Fibroblast of skin of right biceps (primary cell): Measurements from ENCODE around the gene LYZL1.
"Not testable (repeated sequence)": the region's sequence is repeated elsewhere in the genome, so short reads cannot be mapped to it uniquely, and the experiment has no call there.

ENCODE experiments used
- DNase-seq: peaks from one replicate; pipeline ENCODE4 v3.0.0-alpha.2; 2013

LYZL1 gene

DNA sequence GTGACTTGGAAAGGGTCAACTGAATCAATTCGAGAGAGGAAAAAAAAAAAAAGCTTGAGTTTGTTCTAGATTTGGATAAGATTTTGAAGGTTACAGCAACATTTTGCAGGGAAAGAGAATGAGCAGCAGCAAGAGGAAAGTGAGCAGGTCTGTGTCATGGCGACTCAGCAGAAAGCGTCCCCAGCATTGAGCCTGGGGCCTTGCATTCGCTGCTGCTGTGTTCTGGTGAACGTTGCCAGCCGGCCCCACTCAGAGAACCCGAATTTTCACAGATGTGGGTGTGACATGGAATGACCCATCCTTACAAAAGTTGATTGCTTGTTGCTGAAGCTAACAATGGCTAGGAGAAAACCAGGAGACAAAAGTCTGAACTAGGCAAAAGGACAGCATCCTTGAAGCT lies 21.6 kb downstream of the LYZL1 start:
- not testable (repeated sequence) for DNase-seq

DNA sequence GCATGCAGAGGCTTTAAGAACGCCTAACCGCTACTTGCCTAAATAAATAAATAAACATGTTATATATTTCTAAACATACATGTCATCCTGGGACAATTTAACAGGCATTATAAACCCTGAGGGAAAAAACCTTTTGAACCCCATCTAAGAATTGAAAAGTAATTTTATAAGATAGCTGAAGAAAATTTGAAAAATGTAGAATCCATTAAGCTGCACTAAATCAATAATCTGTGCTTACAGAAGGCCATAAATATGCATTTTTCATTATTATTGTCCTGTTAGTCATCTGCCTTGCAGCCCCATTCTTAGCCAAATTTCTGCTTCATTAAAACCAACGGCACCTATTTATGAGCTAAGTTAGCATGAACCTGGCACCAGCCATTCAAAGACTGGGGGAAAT lies 24.2 kb downstream of the LYZL1 start:
- no peak for DNase-seq

DNA sequence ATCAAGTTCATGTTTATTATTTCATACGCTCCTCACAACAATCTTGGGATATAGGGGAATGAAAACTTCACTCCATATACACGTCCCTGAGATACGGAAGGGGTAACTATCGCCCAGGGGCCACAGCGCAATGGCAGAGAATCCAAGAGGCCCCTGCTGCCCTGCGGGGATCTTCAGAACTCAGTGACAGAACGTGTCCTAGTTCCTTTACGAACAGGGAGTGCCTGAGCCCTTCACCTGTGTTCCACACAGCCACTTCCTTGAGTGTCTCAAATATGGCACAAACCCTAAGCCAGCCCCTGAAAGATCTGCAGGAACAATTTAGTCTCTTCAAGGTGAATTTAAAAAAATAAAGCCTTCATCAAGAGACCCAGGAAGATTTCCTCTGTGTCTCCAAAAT lies 25.9 kb downstream of the LYZL1 start:
- no peak for DNase-seq

DNA sequence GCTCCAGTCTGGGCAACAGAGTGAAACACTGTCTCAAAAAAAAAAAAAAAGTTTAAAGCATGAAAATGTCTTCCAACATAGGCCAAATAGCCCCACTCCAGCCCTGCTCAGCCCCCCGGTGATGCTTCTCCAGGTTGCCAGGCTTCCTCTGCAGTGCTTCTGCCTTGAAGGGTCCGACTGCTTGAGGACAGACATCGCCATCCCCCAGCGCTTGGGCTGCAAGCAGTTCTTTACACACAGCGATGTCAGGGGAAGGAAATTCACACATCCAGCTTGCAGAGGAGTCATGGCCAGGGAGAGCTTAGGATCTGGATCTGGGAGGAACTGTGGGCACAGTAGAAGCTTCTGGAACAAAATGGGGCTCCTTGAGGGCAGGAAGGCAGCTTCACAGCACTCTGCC lies 26.9 kb downstream of the LYZL1 start:
- DNase-seq: no peak

DNA sequence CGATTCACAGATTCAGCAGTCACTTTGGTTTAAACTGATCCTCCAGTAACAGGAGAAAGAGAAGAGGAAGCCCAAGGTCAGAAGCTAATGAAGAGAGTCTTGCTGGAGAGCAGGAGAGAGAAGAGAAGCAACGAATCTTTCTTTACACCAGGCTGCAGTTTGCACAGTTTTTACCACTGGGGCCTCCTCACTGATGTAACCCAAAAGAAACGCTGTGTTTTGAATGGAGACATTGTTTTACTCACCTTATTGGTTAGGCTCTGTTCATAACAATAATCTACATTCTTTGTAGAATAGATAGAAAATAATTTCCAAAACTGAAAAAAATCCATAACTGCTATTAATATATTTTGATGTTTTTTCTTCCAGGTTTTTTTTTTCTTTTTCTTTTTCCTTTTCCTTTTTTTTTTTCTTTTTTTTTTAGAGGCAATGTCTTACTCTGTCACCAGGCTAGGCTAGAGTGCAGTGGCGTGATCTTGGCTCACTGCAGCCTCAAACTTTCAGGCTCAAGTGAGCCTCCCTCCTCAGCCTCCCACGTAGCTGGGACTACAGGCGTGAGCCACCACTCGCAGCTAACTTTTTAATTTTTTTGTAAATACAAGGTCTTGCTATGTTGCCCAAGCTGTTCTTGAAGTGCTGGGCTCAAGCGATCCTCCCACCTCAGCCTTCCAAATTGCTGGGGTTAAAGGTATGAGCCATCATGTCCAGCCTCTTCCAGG lies 27.6 kb downstream of the LYZL1 start:
- no peak for DNase-seq

DNA sequence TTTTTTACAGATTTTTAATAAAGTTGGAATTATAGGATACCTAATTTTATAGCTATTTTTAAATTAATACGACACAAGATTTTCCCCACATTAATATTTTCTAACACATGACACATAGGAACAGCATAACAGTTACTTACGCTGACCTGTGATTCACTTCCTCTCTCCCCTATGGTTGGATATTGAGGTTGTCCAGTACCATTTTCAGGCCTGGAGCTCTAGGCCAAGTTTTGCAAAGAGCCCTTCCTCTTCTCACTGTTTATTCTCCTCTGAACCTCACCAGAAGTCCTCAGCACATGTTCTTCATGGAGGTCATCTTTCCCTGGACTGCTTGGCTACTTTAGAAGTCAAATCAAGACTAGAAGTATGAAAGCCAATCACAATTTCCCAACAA lies 28.2 kb downstream of the LYZL1 start:
- no peak for DNase-seq

DNA sequence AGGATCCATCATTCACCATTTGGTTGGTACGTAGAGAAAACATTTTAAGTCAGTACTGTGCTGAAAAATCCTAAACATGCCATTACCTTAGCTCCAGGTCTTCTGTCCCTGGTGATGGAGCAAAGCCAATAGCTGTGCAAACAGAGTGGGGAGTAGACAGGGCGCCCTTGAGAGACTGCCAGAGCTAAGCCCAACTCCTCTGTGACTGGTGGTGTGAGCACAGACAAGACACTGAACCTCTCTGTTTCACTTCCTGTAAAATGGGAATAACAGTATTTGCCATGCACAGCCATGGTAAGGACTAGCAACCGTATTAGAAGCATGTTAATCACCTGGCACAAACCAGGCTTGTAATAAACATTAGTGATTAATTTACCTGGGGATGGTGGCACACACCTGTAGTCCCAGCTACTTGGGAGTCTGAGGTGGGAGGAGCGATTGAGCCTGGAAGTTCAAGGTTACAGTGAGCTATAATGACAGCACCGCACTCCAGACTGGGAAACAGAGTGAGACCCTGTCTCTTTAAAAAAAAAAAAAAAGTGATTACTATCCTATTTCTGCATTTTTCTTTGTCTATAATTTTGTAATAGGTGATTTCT lies 28.7 kb downstream of the LYZL1 start:
- no peak for DNase-seq

DNA sequence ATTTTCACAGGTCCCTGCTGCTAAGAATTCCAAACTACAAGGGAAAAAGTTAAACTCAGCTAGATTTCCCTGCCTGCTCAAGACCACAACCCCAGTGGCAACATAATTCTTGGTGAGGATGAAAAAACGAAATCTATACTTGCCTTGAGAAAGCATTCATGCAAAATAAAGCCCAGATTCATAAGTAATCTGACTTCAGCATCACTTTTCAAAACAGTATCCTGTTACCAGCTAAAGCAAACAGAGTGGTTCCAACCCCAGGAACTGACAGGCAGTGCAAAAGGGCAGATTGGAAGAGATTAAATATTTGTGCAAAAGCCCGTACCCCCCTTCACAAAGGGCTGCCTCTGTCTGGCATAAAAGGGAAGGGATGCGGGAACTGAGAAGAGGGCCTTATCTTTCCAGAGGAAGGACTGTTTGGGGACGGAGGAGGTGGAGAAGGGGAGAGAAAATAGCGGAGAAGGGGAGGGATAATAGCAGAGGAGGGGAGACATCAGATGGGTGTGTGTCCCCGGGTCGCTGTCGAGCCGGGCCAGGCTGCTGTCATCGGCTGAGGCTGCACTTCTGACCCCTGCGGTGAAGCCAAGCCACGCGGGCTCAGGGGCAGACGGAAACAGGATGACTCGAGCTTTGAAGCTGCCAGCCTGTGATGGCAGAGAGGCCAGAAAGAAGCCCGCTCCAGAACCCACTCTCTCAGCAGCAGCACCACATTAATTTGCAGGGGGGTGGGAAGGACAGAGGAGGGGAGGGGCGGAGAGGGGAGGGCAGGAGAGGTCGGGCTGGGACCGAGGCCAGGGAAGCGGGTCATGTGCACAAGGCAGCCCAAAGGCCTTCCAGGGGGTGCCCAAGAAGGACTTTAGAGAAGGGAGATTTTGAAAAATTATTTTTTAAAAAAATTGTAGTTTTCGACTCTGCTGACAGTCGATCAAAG lies 29.5 kb downstream of the LYZL1 start:
- peak; percentile 33 for DNase-seq

DNA sequence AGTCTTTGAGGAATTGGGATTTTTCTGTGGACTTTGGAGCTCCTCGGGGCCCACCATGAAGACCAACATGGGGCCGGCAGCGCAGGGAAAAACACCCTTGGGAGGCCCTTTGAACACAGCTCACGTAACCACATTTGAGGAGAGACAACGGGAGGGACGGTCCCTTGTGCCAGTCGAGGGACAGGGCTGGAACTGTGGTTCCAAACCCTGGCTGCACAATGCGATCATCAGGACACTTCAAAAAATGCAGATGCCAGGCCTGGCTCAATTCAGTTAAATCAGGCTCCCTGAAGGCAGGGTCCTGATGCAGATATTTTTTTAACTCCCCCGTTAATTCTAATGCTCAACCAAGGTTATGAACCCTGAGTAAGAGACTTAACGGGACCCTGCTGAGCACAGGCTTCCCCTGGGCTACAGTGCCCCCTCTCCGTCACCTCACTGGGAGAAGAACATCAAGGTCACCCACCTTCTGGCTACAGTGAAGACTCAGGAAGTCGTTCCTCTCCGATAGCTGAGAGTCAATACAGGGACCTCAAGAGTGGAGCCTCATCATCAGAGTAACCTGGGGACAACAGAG lies 30.4 kb downstream of the LYZL1 start:
- no peak for DNase-seq

DNA sequence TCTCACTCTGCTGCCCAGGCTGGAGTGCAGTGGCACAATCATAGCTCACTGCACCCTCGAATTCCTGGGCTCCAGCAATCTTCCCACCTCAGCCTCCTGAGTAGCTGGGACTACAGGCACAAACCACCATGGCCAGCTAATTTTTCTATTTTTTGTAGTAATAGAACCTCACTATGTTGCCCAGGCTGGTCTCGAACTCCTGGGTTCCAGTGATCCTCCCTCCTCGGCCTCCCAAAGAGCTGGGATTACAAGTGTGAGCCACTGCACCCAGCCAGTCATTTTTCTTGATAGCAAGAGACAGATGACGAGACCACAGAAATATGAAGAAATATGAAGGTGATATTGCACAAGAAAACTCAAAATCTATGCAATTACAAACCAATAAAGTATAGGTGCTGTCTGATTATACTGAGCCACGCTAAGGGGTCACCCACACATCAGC lies 31.8 kb downstream of the LYZL1 start:
- not testable (repeated sequence) for DNase-seq

DNA sequence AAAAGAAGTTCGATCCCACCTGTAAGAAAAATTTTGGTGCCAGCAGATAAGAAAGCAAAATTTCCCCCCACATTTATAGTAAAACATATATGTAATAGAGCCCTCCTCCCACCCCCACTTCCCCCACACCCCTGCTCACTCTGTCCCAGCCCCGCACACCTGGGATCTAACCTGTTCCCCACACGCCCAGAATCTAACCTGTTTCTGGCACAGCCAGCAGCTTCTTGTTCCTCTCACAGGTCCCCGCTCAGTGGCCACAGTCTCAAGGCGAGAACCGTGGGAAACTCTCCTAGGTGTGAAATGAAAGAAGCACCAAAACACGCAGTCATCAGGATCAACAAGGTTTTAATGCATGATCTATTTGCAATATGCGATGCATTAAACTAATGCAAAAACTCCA lies 32.8 kb downstream of the LYZL1 start:
- no peak for DNase-seq

DNA sequence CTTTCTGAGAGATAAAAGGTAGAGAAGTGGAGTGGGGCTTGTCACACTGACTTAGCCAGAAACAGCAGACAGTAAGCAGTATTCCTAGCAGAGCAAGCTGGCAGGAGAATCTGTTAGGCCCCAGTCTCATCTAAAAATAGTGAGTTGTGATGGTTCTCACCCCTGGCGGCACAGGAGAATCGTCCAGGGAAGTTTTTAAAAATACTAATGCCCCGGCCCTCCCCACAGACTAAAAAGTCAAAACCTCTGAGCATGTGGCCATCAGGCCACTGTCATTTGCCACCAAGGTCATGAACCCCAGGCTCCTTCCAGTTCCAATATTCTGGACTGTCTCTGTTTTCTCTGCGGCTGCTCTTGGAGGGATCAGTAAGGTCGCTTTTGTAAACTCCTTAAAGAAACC lies 34.0 kb downstream of the LYZL1 start:
- no peak for DNase-seq

DNA sequence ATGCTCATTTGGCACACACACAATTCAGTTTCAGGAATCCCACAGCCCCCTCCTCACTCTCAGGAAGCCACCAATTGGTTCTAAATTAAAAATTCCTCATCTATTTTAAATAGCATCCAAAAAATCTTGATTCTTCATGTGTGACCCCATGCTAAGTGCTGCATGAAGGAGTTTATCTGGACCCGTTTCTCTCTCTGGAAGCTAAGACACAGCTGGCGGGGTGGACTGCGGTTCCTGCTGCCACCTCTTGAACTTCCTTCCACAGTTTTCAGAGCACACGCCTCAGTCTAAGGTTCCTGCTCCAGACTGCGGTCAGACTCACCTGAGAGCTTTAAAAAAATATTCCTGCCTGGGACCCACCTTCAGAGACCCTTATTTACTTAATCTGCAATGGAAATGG lies 34.5 kb downstream of the LYZL1 start:
- DNase-seq: no peak

DNA sequence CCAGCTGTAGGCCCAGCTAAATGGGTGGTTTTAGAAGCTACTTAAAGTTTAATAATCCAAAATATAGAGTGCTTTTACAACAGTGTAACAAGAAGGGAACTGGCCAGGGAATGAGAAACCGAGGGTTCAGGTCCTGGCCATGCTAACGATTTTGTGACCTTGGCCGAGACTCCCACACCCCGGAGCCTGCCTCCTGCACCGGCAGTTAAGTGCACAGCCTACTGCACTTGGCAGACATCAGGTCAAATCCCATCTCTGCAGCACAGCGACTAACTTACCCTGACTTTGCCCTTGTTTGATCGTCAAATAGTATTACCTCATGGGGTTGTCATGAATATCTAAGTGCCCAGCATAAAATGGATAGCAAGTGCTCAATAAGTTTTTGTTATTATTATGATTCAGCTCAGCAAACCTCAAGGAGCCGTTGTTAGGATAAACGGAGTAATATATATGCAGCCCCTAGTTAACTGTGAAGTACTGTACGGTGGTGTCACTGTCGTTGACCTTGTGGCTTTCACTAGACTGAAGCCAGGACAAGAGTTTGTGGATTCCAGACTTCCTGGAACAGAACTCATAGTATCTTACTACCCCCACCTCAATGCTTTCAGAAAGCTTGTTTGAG lies 35.5 kb downstream of the LYZL1 start:
- peak; percentile 41 for DNase-seq

DNA sequence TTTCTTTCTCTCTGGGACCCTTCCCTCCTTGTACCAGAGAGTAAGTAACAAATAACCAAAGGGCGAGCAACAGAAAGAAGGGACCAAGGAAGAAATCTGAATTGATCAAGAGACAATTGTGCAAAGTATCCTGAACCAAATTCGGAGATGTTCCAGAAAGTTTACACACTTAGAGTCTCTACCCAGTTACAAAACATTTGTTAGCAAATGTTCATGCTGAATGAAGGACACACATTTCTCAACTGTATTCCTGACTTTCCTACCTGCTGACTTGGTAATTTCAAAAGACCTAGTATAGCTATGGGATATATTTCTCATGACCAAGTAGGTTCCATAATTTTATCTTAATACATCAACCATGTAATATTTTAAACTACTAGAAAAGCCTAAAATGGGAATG lies 37.4 kb downstream of the LYZL1 start:
- no peak for DNase-seq

DNA sequence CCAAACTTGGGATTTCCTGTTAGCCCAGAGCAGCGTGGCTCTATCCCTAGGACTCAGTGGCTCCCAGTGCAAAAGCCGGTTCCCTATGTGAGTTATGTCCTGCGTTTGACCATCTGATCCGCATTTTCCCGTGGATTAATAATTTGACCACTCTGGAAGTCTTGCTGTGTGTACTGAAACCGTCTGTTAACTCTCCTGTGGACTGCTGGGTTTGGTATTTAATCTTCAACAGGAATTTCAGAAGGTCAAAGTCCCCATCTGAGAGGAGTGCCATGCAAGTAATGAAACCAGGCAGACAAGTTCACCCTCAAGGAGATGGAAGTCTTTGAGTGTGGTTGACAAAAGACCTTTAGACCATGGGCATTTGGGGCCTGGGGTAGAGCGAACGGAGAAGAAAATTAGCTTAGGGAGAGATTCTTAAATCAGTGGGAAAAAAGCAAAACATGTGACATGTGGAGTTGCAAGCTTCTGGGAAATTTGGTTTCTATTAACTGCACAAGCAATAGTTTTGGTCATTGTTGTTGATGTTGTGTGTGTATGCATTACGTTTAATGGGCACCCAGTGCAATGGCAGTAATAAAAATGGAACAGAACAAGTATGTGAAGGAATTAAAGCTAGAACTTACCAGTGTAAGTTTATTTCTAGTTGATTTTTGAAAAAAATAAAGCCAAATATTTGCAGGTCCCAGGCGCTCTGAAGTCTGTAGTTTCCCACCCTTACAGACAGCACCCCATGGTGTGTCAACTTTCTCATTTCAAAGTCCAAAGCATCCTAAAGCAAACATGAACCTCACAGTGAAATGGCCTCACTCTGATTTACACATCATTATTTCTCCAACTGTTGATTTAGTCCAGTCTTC lies 38.2 kb downstream of the LYZL1 start:
- DNase-seq: no peak

DNA sequence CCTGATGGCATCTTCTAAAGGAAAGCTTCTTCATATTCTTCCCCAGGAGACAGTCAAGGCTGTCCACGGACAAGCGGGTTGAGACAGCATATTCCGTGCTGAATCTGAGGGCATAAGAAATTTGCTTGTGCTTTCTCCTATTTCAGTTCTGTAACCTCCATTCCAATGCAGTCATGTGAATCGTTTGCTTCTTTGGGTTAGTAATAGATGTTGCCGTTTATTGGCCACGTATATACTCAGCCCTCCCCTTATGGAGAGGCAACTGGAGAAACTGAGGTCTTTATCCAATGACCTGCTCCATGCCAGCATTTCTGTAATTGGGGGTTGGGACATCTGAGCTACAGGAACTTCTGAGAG lies 38.9 kb downstream of the LYZL1 start:
- no peak for DNase-seq

DNA sequence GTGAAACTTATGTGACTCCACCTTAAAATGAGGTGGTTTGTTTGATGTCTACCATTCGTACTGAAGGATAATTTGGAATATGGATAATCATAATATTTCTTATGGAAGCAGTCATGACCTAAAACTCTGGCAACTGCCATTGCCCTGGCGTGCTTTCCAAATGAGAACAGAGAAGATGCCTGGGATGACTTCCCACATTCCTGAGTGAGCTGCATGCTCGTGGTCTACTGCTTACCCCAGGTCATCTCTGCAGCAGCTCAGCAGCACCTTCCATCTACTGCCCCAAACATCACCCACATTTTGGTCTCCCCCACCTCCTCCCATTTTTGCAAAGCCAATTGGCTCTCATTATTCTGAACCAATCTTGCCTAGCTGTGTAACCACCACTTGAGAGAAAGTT lies 40.1 kb downstream of the LYZL1 start:
- peak; percentile 80 for DNase-seq

DNA sequence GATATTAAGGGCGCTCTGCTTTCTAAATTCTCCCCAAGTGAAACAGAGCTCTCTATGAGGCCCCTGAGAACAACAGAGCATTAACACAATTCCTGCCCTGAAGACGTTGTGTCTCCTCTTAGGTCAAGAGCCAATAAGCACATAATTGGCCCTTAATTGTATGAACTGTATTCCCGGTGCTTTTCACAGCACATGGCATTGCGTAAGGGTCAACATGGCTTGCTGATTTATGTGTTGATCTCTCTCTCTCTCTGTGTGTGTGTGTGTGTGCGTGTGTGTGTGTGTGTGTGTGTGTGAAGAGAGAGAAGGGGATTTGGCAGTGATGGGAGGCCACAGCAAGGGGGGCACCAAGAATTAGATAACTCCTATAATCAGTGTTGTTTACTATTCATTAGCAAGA lies 40.5 kb downstream of the LYZL1 start:
- DNase-seq: peak; percentile 27

DNA sequence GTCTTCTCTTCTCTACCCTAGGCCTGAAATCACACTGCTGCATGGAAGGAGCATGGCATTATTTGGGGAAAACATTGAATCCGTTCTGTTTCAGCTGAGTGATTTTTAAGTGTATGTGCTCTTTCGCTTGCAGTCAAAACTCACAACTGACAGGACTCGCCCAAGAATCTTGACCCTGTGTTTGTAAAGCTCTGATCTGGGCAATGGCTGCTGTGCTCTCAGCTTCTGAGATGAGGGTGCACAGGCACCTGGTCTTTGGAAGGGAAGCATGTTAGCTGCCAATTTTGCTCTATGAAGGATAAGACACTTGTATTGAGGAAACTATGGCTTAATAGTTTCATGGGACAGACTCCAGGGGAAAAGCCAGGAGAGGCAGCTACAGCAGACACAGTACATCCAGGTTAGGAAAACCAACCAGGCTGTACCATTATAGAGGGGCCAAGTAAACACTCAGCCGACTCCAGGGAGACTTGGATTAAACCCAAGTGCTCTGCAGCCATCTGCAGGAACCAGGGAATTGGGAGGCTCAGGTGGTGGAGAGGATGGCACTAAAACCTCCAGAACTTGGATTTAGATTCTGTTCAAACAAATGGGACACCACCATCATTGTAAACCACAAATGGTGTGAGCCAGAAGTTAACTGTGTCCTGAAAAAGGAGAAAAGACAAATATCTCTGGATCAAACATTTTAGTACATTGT lies 43.3 kb downstream of the LYZL1 start:
- DNase-seq: no peak

DNA sequence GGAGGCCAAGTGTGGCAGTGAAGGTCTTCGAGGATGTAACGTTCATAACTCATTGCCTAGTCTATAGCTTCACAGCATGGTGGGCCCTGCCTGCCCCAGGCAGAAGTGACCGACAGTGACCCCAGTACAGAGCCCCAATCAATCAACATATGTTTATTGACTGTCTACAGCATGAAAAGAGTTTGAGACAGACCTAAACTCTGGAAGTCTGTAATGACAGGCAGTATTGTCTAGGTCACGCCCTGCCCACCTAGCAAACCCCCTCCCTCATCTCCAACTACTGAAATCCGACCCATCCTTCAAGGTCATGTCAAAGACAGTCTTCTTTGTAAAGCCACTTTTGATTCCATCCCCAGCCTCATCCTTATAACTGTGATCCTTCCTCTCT lies 43.9 kb downstream of the LYZL1 start:
- no peak for DNase-seq
